OCI-LY1 (cell line): ENCODE measurements around the gene SLC6A18.

Experiments
- CTCF ChIP-seq: fragments of 200-600 bp; sonication (generic), shearing (Covaris generic); IDR thresholded peaks from 2 replicates; pipeline ENCODE4 v1.5.1; 2017; ENCODE audit warnings: mild to moderate bottlenecking, antibody characterized with exemption, low read length, moderate library complexity, mixed read lengths
- EZH2 ChIP-seq: fragments of 200-600 bp; sonication (generic), shearing (Covaris generic); IDR thresholded peaks from 2 replicates; pipeline ENCODE4 v1.8.0; 2017; ENCODE audit warnings: borderline replicate concordance, mixed run types, mild to moderate bottlenecking, antibody characterized with exemption, low read length, moderate library complexity, mixed read lengths

GRCh38 chr5:1193591-1193985 is 31.6 kb upstream of the SLC6A18 start:
- TF ChIP-seq CTCF (no peak), EZH2 (no peak)
